ENCODE results near the gene PGP.

PGP gene

GRCh38 chr16:2200313-2200712 is 14.3 kb downstream of the PGP start:
- no peak for DNase-seq (ENCODE audit: low read depth, low spot score)

- no peak for DNase-seq (ENCODE audit: low read depth, low spot score)
These were observed 15.0 kb downstream of the PGP start for GRCh38 chr16:2199621-2200139.

GRCh38 chr16:2199095-2199494 is 15.5 kb downstream of the PGP start:
- no peak for DNase-seq (ENCODE audit: low read depth, low spot score)

- DNase-seq (ENCODE audit: low read depth, low spot score), result no peak
These were observed 16.4 kb downstream of the PGP start for GRCh38 chr16:2198283-2198682.

- DNase-seq (ENCODE audit: low read depth, low spot score), result no peak
These were observed 16.9 kb downstream of the PGP start for GRCh38 chr16:2197765-2198164.

GRCh38 chr16:2196981-2197511 is 17.6 kb downstream of the PGP start:
- DNase-seq (ENCODE audit: low read depth, low spot score), result no peak

GRCh38 chr16:2196162-2196980 is 18.3 kb downstream of the PGP start, which contains the start of gene CASKIN1:
TSS of gene CASKIN1 (minus strand) at chr16:2196605. CDS start at chr16:2196432, 173 bp downstream.
- DNase-seq (ENCODE audit: low read depth, low spot score), result peak; percentile 55

GRCh38 chr16:2195322-2196161 is 19.1 kb downstream of the PGP start:
- DNase-seq (ENCODE audit: low read depth, low spot score), result no peak

GRCh38 chr16:2194852-2195321 is 19.8 kb downstream of the PGP start:
- peak; percentile 66 for DNase-seq (ENCODE audit: low read depth, low spot score)

GRCh38 chr16:2194166-2194834 is 20.3 kb downstream of the PGP start:
- DNase-seq (ENCODE audit: low read depth, low spot score), result peak; percentile 51

GRCh38 chr16:2191446-2191706 is 23.3 kb downstream of the PGP start:
- no peak for DNase-seq (ENCODE audit: low read depth, low spot score)

GRCh38 chr16:2190659-2191445 is 23.8 kb downstream of the PGP start:
- no peak for DNase-seq (ENCODE audit: low read depth, low spot score)

GRCh38 chr16:2190002-2190658 is 24.5 kb downstream of the PGP start:
- DNase-seq (ENCODE audit: low read depth, low spot score), result no peak

- DNase-seq (ENCODE audit: low read depth, low spot score), result no peak
These were observed 25.3 kb downstream of the PGP start for GRCh38 chr16:2189252-2189893.

GRCh38 chr16:2188395-2188794 is 26.2 kb downstream of the PGP start:
- no peak for DNase-seq (ENCODE audit: low read depth, low spot score)

GRCh38 chr16:2187212-2187611 is 27.4 kb downstream of the PGP start:
- DNase-seq (ENCODE audit: low read depth, low spot score), result no peak

- DNase-seq (ENCODE audit: low read depth, low spot score), result no peak
These were observed 28.1 kb downstream of the PGP start for GRCh38 chr16:2186505-2186904.

GRCh38 chr16:2186064-2186463 is 28.6 kb downstream of the PGP start:
- no peak for DNase-seq (ENCODE audit: low read depth, low spot score)

- no peak for DNase-seq (ENCODE audit: low read depth, low spot score)
These were observed 29.7 kb downstream of the PGP start for GRCh38 chr16:2184962-2185361.

- no peak for DNase-seq (ENCODE audit: low read depth, low spot score)
These were observed 30.3 kb downstream of the PGP start for GRCh38 chr16:2184346-2184745.

Data from astrocyte of the hippocampus (primary cell).